GM12878 (cell line): ENCODE data around the gene CRISP2. TPM values are rescaled to one million over a fixed set of nuclear protein-coding genes. Genes with fewer than 3 reads are reported as not detected.

Experiments used
- ATAC-seq: fragments of 200-7000 bp; cut with Tn5 transposase; 3 replicates; pipeline ENCODE4 v1.9.1; 2020; ENCODE audit warnings: mild to moderate bottlenecking, moderate library complexity
- BruUV-seq: library from RNA; stranded (reverse); fragments of 400-500 nt; replicated peaks from 2 replicates; lab custom pipeline; 2021; lab: Mats Ljungman, UMichigan
- CTCF ChIA-PET: fragments of 300-600 bp; sonication (Branson Sonifier 250); formaldehyde crosslinking; extraction: SDS; loops from one replicate; lab custom pipeline; 2021; ENCODE audit warnings: inconsistent platforms; lab: Yijun Ruan, JAX
- POLR2A ChIA-PET: fragments of 350-600 bp; formaldehyde crosslinking; extraction: SDS; loops from one replicate; lab custom pipeline; 2021; ENCODE audit warnings: inconsistent platforms; lab: Charles Lee
- RAD21 ChIA-PET: fragments of 300-600 bp; sonication (Branson Sonifier 250); formaldehyde crosslinking; loops from one replicate; lab custom pipeline; 2023; ENCODE audit warnings: antibody characterized with exemption; ENCODE audit not compliant: unreplicated experiment; lab: Charles Lee
- SMC1A ChIA-PET: fragments of 300-600 bp; sonication (Branson Sonifier 250); formaldehyde crosslinking; loops from one replicate; lab custom pipeline; 2023; ENCODE audit not compliant: unreplicated experiment, uncharacterized antibody; lab: Charles Lee
- DNase-seq: peaks from one replicate; pipeline ENCODE4 v3.0.0-alpha.2; 2011; ENCODE audit warnings: low read depth, low spot score
- FAIRE-seq: peaks from 3 replicates; lab custom pipeline; 2011; peaks lifted over from hg19 to GRCh38; lab: Jason Lieb, UNC
- H2AFZ ChIP-seq: 2 replicates; pipeline ENCODE4 v1.6.0; 2011; ENCODE audit warnings: low read depth, low read length, control low read depth; ENCODE audit not compliant: control insufficient read depth
- H3K27ac ChIP-seq: 2 replicates; pipeline ENCODE4 v1.5.1; 2011; ENCODE audit warnings: control low read depth; ENCODE audit not compliant: control insufficient read depth, insufficient read depth
- H3K27me3 ChIP-seq, 2 experiments: replicated peaks in 1 of 2; 2 replicates each; pipeline versions ENCODE4 v1.6.0 to v1.6.1; 2011; ENCODE audit warnings: low read length in 1 of 2; ENCODE audit not compliant: control insufficient read depth in 2 of 2, insufficient read depth in 2 of 2
- H3K36me3 ChIP-seq, 2 experiments: 2 replicates each; pipeline ENCODE4 v1.5.1; 2011; ENCODE audit warnings: low read length in 1 of 2; ENCODE audit not compliant: control insufficient read depth in 2 of 2, insufficient read depth in 2 of 2
- H3K4me1 ChIP-seq: 2 replicates; pipeline ENCODE4 v1.6.1; 2011; ENCODE audit warnings: mild to moderate bottlenecking, low read length, moderate library complexity, mixed read lengths; ENCODE audit not compliant: control insufficient read depth, insufficient read depth
- H3K4me2 ChIP-seq: 2 replicates; pipeline ENCODE4 v1.6.0; 2011; ENCODE audit warnings: control low read depth; ENCODE audit not compliant: control insufficient read depth, insufficient read depth
- H3K4me3 ChIP-seq: fragments of 200-600 bp; sonication (generic); 2 replicates; pipeline ENCODE4 v1.5.1; 2016
- H3K79me2 ChIP-seq: 2 replicates; pipeline ENCODE4 v1.6.0; 2011; ENCODE audit warnings: low read length; ENCODE audit not compliant: control insufficient read depth, insufficient read depth
- H3K9ac ChIP-seq: 2 replicates; pipeline ENCODE4 v1.8.0; 2011; ENCODE audit warnings: low read length, control low read depth, mixed read lengths; ENCODE audit not compliant: control insufficient read depth, insufficient read depth
- H3K9me3 ChIP-seq: replicated peaks from 3 replicates; pipeline ENCODE4 v1.5.1; 2011; ENCODE audit warnings: mild to moderate bottlenecking, low read length; ENCODE audit not compliant: control insufficient read depth, insufficient read depth
- H4K20me1 ChIP-seq: 2 replicates; pipeline ENCODE4 v1.6.0; 2011; ENCODE audit not compliant: control insufficient read depth, insufficient read depth
- ASH2L ChIP-seq: fragments of 300-600, 200-600 bp; sonication (generic); IDR thresholded peaks from 2 replicates; pipeline ENCODE4 v1.6.1; 2017; ENCODE audit warnings: low read depth, mild to moderate bottlenecking, borderline replicate concordance
- BACH1 ChIP-seq: fragments of 450-650 bp; IDR thresholded peaks from 2 replicates; pipeline ENCODE4 v1.6.1; 2017; ENCODE audit warnings: mild to moderate bottlenecking, borderline replicate concordance
- BHLHE40 ChIP-seq, 2 experiments: fragments of 450-650 bp in 1 of 2; IDR thresholded peaks; 2 replicates each; pipeline ENCODE4 v1.6.1; 2011 to 2017; ENCODE audit warnings: low read depth in 2 of 2, borderline replicate concordance in 1 of 2, improper control_type of control experiment in 1 of 2, low read length in 1 of 2, mild to moderate bottlenecking in 1 of 2
- CBX5 ChIP-seq: sonication (generic); IDR thresholded peaks from 2 replicates; pipeline ENCODE4 v1.6.1; 2016; ENCODE audit warnings: low read depth, moderate library complexity, mild to moderate bottlenecking, inconsistent platforms
- CEBPB ChIP-seq, 2 experiments: fragments of 150-350 bp in 1 of 2; IDR thresholded peaks; 2 replicates each; pipeline ENCODE4 v1.6.1; 2012 to 2014; ENCODE audit warnings: low read depth in 2 of 2, low read length in 2 of 2, borderline replicate concordance in 1 of 2, inconsistent platforms in 1 of 2
- CREB1 ChIP-seq: IDR thresholded peaks from 2 replicates; pipeline ENCODE4 v1.6.1; 2012; ENCODE audit warnings: low read depth, mild to moderate bottlenecking, inconsistent platforms
- EP300 ChIP-seq, 2 experiments: fragments of 150-350 bp in 1 of 2; IDR thresholded peaks; 2 replicates each; pipeline ENCODE4 v1.6.1; 2011 to 2012; ENCODE audit warnings: low read depth in 2 of 2, low read length in 2 of 2, borderline replicate concordance in 1 of 2, improper control_type of control experiment in 1 of 2, inconsistent platforms in 1 of 2; ENCODE audit not compliant: control insufficient read depth in 1 of 2
- GABPA ChIP-seq: IDR thresholded peaks from 2 replicates; pipeline ENCODE4 v1.6.1; 2014; ENCODE audit warnings: antibody characterized with exemption, low read depth, mild to moderate bottlenecking, inconsistent platforms
- NFXL1 ChIP-seq: fragments of 450-650 bp; IDR thresholded peaks from 2 replicates; pipeline ENCODE4 v1.6.1; 2017; ENCODE audit warnings: antibody characterized with exemption, mild to moderate bottlenecking, borderline replicate concordance
- NRF1 ChIP-seq: conservative IDR thresholded peaks from 2 replicates; pipeline ENCODE4 v1.6.1; 2011; ENCODE audit warnings: mild to moderate bottlenecking, low read depth, low read length, improper control_type of control experiment
- PAX8 ChIP-seq: fragments of 450-650 bp; IDR thresholded peaks from 2 replicates; pipeline ENCODE4 v1.6.1; 2017; ENCODE audit warnings: mild to moderate bottlenecking, moderate library complexity
- POLR2AphosphoS5 ChIP-seq: IDR thresholded peaks from 2 replicates; pipeline ENCODE4 v1.6.1; 2011; ENCODE audit warnings: mild to moderate bottlenecking, low read length, inconsistent platforms
- RAD21 ChIP-seq: IDR thresholded peaks from 2 replicates; pipeline ENCODE4 v1.6.1; 2011; ENCODE audit warnings: mild to moderate bottlenecking, low read depth, low read length, moderate library complexity; ENCODE audit not compliant: insufficient read depth
- RELA ChIP-seq: fragments of 450-650 bp; IDR thresholded peaks from 2 replicates; pipeline ENCODE4 v1.8.0; 2014; ENCODE audit warnings: borderline replicate concordance; ENCODE audit not compliant: partially characterized antibody
- SMAD1 ChIP-seq: fragments of 450-650 bp; IDR thresholded peaks from 2 replicates; pipeline ENCODE4 v1.6.1; 2018; ENCODE audit warnings: mild to moderate bottlenecking, low read depth; ENCODE audit not compliant: partially characterized antibody
- SMARCA5 ChIP-seq: fragments of 450-650 bp; IDR thresholded peaks from 2 replicates; pipeline ENCODE4 v1.6.1; 2017; ENCODE audit warnings: mild to moderate bottlenecking
- TARDBP ChIP-seq: IDR thresholded peaks from 2 replicates; pipeline ENCODE4 v1.6.1; 2016; ENCODE audit warnings: borderline replicate concordance
- YY1 ChIP-seq: IDR thresholded peaks from 2 replicates; pipeline ENCODE4 v1.6.1; 2011; ENCODE audit warnings: low read depth, mild to moderate bottlenecking, low read length
- WGBS: methylation state at CpG from one replicate; pipeline ENCODE4 v1.1.6; 2016; ENCODE audit warnings: low lambda C conversion rate; ENCODE audit not compliant: insufficient replicate concordance, insufficient coverage; ENCODE audit errors: missing lambda C conversion rate; 5-methylcytosine and 5-hydroxymethylcytosine counted together
- in situ Hi-C: fragments of 300-500 bp; cut with MboI; formaldehyde crosslinking; loops from 9 replicates; pipeline ENCODE4 v1.14.3; 2018; ENCODE audit warnings: mixed read lengths
- intact Hi-C: fragments of 100-400 bp; cut with micrococcal nuclease; formaldehyde crosslinking; loops from one replicate; pipeline ENCODE4 v1.14.2; 2022; ENCODE audit not compliant: unreplicated experiment
- polyA plus RNA-seq, 11 experiments: library from polyadenylated mRNA; depleted of rRNA in 4 of 11; unstranded in 6 of 11; stranded (reverse) in 5 of 11; fragments of >200 nt; fragmentation: Nextera tagmentation in 4 of 11; fragmentation: Illumina TruSeq in 1 of 11; extraction: Ambion mirVana in 4 of 11; extraction: Trizol in 1 of 11; gene quantifications; 1 replicate in 1 of 11; 2 replicates in 10 of 11; pipeline versions ENCODE4 v1.2.1 to v1.2.3, GENCODE V29; 2011 to 2016; ENCODE audit warnings: inconsistent platforms in 2 of 11, missing spikeins in 2 of 11, low read depth in 1 of 11
- total RNA-seq, 4 experiments: library from RNA; depleted of rRNA in 3 of 4; stranded (reverse); fragments of >200 nt in 3 of 4; fragmentation: Illumina TruSeq in 1 of 4; extraction: Trizol in 1 of 4; gene quantifications; 2 replicates each; pipeline versions ENCODE4 v1.2.1 to v1.2.3, GENCODE V29; 2013 to 2021
- TF ChIP-seq, protein P1 (sequence below): fragments of 450-650 bp; IDR thresholded peaks from 2 replicates; pipeline ENCODE4 v1.6.1; 2018; ENCODE audit warnings: borderline replicate concordance, mild to moderate bottlenecking; ENCODE audit not compliant: partially characterized antibody
- TF ChIP-seq, protein P2 (sequence below): IDR thresholded peaks from 2 replicates; pipeline ENCODE4 v1.6.1; 2011; ENCODE audit warnings: borderline replicate concordance, low read depth, mild to moderate bottlenecking, moderate library complexity, mixed read lengths, low read length; ENCODE audit not compliant: insufficient read depth; ENCODE audit errors: extremely low read length

The CRISP2 gene
- total and polyA plus RNA-seq, 10 of the 15 experiments (the other 5 are each of a cell fraction or from before 2014, with no cell fraction given): not detected

DNA sequence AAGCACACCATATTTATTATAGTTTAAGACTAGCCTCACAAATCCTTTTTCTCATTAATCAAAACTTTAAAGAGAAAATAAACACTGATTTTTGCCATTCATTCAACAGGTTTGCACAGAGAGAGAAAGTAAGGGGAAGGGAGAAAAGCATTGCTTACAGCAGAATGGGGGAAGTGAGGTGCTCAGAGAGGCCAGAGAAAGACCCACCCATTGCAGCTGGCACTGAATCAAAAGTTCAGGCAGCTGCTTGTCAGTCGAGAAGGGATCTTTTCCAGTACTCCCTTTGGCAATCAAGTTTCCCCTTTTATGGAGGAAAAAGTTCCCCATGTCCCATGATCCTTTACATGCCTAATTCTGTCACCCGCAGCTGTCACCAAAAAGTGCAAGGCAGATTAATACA lies 8.0 kb upstream of the CRISP2 start:
- Histone ChIP-seq H3K9me3 (no peaks in the 10 kb centered on the region), H3K4me2 (no peak overlapping the region), H3K4me1 (no peaks in the 10 kb centered on the region), H3K27me3 (no peaks in the 10 kb centered on the region), H3K79me2 (no peaks in the 10 kb centered on the region), H3K27ac (no peak overlapping the region), H3K9ac (no peak overlapping the region), H4K20me1 (no peaks in the 10 kb centered on the region), H2AFZ (no peak overlapping the region), H3K4me3 (no peak overlapping the region), H3K36me3 (no peaks in the 10 kb centered on the region)
- no peak for DNase-seq
- intact Hi-C loops (no loop called here), in situ Hi-C loops (no loop called here)
- TF ChIP-seq RAD21 (no peak), CREB1 (no peak), EP300 (IDR thresholded peaks at IDR 0.05; ENCODE audit: borderline replicate concordance in 1 of 2, control insufficient read depth in 1 of 2, low read depth in 2 of 2, low read length in 2 of 2) (no peak), TARDBP (no peak), SMAD1 (no peak), NFXL1 (no peak), CEBPB (IDR thresholded peaks at IDR 0.05; ENCODE audit: borderline replicate concordance in 1 of 2, low read depth in 2 of 2, low read length in 2 of 2) (no peak), BHLHE40 (IDR thresholded peaks at IDR 0.05; ENCODE audit: borderline replicate concordance in 1 of 2, low read depth in 2 of 2, low read length in 1 of 2) (no peak), PAX8 (no peak), SMARCA5 (no peak), NRF1 (no peak), ASH2L (no peak), CBX5 (no peak), BACH1 (no peak), POLR2AphosphoS5 (no peak), RELA (no peak), YY1 (no peak), GABPA (no peak)
- TF ChIP-seq, protein P1, sequence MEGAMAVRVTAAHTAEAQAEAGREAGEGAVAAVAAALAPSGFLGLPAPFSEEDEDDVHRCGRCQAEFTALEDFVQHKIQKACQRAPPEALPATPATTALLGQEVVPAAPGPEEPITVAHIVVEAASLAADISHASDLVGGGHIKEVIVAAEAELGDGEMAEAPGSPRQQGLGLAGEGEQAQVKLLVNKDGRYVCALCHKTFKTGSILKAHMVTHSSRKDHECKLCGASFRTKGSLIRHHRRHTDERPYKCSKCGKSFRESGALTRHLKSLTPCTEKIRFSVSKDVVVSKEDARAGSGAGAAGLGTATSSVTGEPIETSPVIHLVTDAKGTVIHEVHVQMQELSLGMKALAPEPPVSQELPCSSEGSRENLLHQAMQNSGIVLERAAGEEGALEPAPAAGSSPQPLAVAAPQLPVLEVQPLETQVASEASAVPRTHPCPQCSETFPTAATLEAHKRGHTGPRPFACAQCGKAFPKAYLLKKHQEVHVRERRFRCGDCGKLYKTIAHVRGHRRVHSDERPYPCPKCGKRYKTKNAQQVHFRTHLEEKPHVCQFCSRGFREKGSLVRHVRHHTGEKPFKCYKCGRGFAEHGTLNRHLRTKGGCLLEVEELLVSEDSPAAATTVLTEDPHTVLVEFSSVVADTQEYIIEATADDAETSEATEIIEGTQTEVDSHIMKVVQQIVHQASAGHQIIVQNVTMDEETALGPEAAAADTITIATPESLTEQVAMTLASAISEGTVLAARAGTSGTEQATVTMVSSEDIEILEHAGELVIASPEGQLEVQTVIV: no peak
- TF ChIP-seq, protein P2, sequence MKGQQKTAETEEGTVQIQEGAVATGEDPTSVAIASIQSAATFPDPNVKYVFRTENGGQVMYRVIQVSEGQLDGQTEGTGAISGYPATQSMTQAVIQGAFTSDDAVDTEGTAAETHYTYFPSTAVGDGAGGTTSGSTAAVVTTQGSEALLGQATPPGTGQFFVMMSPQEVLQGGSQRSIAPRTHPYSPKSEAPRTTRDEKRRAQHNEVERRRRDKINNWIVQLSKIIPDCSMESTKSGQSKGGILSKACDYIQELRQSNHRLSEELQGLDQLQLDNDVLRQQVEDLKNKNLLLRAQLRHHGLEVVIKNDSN: no peak
- WGBS: 34% methylated on average over 2 of the region's 2 CpGs
- no peak for ATAC-seq
- SMC1A ChIA-PET: no interaction called here
- CTCF ChIA-PET: no interaction called here
- RAD21 ChIA-PET: no interaction called here
- no TSS peak for BruUV-seq
- FAIRE-seq: no peak
- POLR2A ChIA-PET: no interaction called here
